NOMO-1 treated with dmso at 0.1 percent for 144 hours (cell line): ENCODE measurements around the gene SPATS2L.

Experiments used
- DNase-seq: peaks from one replicate; lab custom pipeline; 2025; ENCODE audit not compliant: unreplicated experiment; lab: John Stamatoyannopoulos, UW

The SPATS2L gene

GRCh38 chr2:200373973-200374416 is 67.5 kb downstream of the SPATS2L start:
- DNase-seq, result no peak

GRCh38 chr2:200376513-200377354 is 70.2 kb downstream of the SPATS2L start:
- no peak for DNase-seq

GRCh38 chr2:200377355-200378336 is 71.2 kb downstream of the SPATS2L start:
- DNase-seq, result no peak

GRCh38 chr2:200378652-200379290 is 72.3 kb downstream of the SPATS2L start:
- DNase-seq, result no peak

- no peak for DNase-seq
Observed at GRCh38 chr2:200379481-200380090, 73.1 kb downstream of the SPATS2L start.

- DNase-seq, result no peak
Observed at GRCh38 chr2:200380091-200380561, 73.6 kb downstream of the SPATS2L start.

GRCh38 chr2:200380833-200381542 is 74.5 kb downstream of the SPATS2L start:
- DNase-seq, result peak; percentile 35

GRCh38 chr2:200382874-200383273 is 76.4 kb downstream of the SPATS2L start:
- DNase-seq, result no peak

GRCh38 chr2:200383380-200384110 is 77.1 kb downstream of the SPATS2L start:
- DNase-seq, result peak; percentile 12

- DNase-seq, result no peak
Observed at GRCh38 chr2:200385063-200385635, 78.7 kb downstream of the SPATS2L start.

GRCh38 chr2:200393191-200393590 is 86.7 kb downstream of the SPATS2L start:
- no peak for DNase-seq

GRCh38 chr2:200394045-200394444 is 87.6 kb downstream of the SPATS2L start:
- DNase-seq, result no peak

- DNase-seq, result no peak
Observed at GRCh38 chr2:200396781-200397242, 90.3 kb downstream of the SPATS2L start.

- no peak for DNase-seq
Observed at GRCh38 chr2:200397785-200398184, 91.3 kb downstream of the SPATS2L start.

GRCh38 chr2:200399046-200399445 is 92.6 kb downstream of the SPATS2L start:
- DNase-seq, result no peak

GRCh38 chr2:200399636-200400035 is 93.1 kb downstream of the SPATS2L start:
- no peak for DNase-seq

GRCh38 chr2:200403814-200404213 is 97.3 kb downstream of the SPATS2L start:
- peak; percentile 57 for DNase-seq

- no peak for DNase-seq
Observed at GRCh38 chr2:200404615-200405014, 98.1 kb downstream of the SPATS2L start.
